ENCODE results near the gene TBL3. TPM values are rescaled to one million over a fixed set of nuclear protein-coding genes. Genes with fewer than 3 reads are reported as not detected.
A peak's percentile ranks its signal among the peaks of the same experiment; 100 is the strongest.

Gene TBL3
- total RNA-seq, 1 experiment from 2014 or later, result 42.4 TPM

- intact Hi-C loops (cut with micrococcal nuclease; ENCODE audit: unreplicated experiment), result no loop called here
- DNase-seq (ENCODE audit: low read depth, low spot score), result no peak
- H3K27me3 ChIP-seq (ENCODE audit: control insufficient read depth, insufficient read depth, low read length), result no peaks in the 10 kb centered on the region
These were observed 30.4 kb upstream of the TBL3 start for GRCh38 chr16:1941162-1942046.

GRCh38 chr16:1942047-1942809 is 29.6 kb upstream of the TBL3 start:
- in situ Hi-C loops (cut with HindIII; ENCODE audit: low pct_unique_long_range_greater_than_20kb, low sequenced_read_pairs) (no loop called here), intact Hi-C loops (cut with micrococcal nuclease; ENCODE audit: unreplicated experiment) (no loop called here)
- DNase-seq (ENCODE audit: low read depth, low spot score), result no peak
- TF ChIP-seq REST (IDR thresholded peaks at IDR 0.05; ENCODE audit: insufficient read depth in 1 of 2, low read depth in 2 of 2, low read length in 1 of 2) (no peak), TCF7L2 (IDR thresholded peaks at IDR 0.05; ENCODE audit: low read depth, low read length) (no peak), POLR2AphosphoS5 (IDR thresholded peaks at IDR 0.05; ENCODE audit: low read depth, low read length) (no peak), CTCF (IDR thresholded peaks at IDR 0.05) (no peak), SIN3A (IDR thresholded peaks at IDR 0.05; ENCODE audit: borderline replicate concordance, insufficient read depth, low read depth, low read length) (no peak)
- ChIA-PET POLR2A (no interaction called here), CTCF (interaction anchor here (0.6 kb wide), 1 partner anchor 600 kb away, joined by 8 read pairs; no protein-coding TSS in a partner anchor)
- Histone ChIP-seq H3K36me3 (ENCODE audit: control insufficient read depth, insufficient read depth, low read length) (no peaks in the 10 kb centered on the region; the same call in 1 of the 2 replicates), H3K27me3 (ENCODE audit: control insufficient read depth, insufficient read depth, low read length) (no peaks in the 10 kb centered on the region), H3K27ac (ENCODE audit: low read length) (peak overlapping the region; percentile 70), H3K4me3 (ENCODE audit: low read depth in 2 of 2, low read length in 2 of 2) (peak overlapping the region; percentile 60 to 78), H3K4me1 (ENCODE audit: control insufficient read depth, insufficient read depth, low read length) (peaks cover 11% of the 10 kb centered on the region), H3K9me3 (ENCODE audit: control insufficient read depth, insufficient read depth, low read depth, low read length) (no peaks in the 10 kb centered on the region)
- TSS peak; percentile 86 for BruUV-seq (replicated peaks)
- no peak for ATAC-seq

More at GRCh38 chr16:1941162-1942046, 30.4 kb upstream of the TBL3 start:
- no peak for ATAC-seq
- Histone ChIP-seq H3K9me3 (ENCODE audit: control insufficient read depth, insufficient read depth, low read depth, low read length) (no peaks in the 10 kb centered on the region), H3K36me3 (ENCODE audit: control insufficient read depth, insufficient read depth, low read length) (no peaks in the 10 kb centered on the region; the same call in 1 of the 2 replicates), H3K4me1 (ENCODE audit: control insufficient read depth, insufficient read depth, low read length) (peaks cover 11% of the 10 kb centered on the region), H3K27ac (ENCODE audit: low read length) (peak overlapping the region; percentile 70; the same call in 1 of the 2 replicates), H3K4me3 (ENCODE audit: low read depth in 2 of 2, low read length in 2 of 2) (peak overlapping the region; percentile 60 to 78; a peak in 3 of 4 replicates)
- peak; percentile 74; the same call in 1 of the 2 replicates for TF ChIP-seq CTCF (IDR thresholded peaks at IDR 0.05)
- no peak for TF ChIP-seq SIN3A (IDR thresholded peaks at IDR 0.05; ENCODE audit: borderline replicate concordance, insufficient read depth, low read depth, low read length)
- in situ Hi-C loops (cut with HindIII; ENCODE audit: low pct_unique_long_range_greater_than_20kb, low sequenced_read_pairs), result no loop called here
- BruUV-seq (replicated peaks), result no TSS peak
- CTCF ChIA-PET, result interaction anchor here (0.6 to 0.7 kb wide), 2 partner anchors 599 to 1231 kb away, joined by 4 to 8 read pairs; no protein-coding TSS in a partner anchor
- POLR2A ChIA-PET, result interaction anchor here (0.5 kb wide), 1 partner anchor 69 kb away, joined by 3 read pairs; no protein-coding TSS in a partner anchor
